Ureter (tissue), 1 donor: Measurements from ENCODE around the gene BEST2. TPM values are rescaled to one million over a fixed set of nuclear protein-coding genes. Genes with fewer than 3 reads are reported as not detected.
"Not testable (repeated sequence)": the region's sequence is repeated elsewhere in the genome, so short reads cannot be mapped to it uniquely, and the experiment has no call there.

ENCODE experiments used
- DNase-seq: peaks from one replicate; pipeline ENCODE4 v3.0.0-alpha.2; 2020; ENCODE audit warnings: low spot score
- total RNA-seq: library from RNA; stranded (reverse); gene quantifications from one replicate; pipeline ENCODE4 v1.2.4, GENCODE V29; 2023
- donor health status: DM: yes; HTN: yes; CAD: no.

Gene BEST2
- total RNA-seq, 1 donor from 2014 or later, result not detected

DNA sequence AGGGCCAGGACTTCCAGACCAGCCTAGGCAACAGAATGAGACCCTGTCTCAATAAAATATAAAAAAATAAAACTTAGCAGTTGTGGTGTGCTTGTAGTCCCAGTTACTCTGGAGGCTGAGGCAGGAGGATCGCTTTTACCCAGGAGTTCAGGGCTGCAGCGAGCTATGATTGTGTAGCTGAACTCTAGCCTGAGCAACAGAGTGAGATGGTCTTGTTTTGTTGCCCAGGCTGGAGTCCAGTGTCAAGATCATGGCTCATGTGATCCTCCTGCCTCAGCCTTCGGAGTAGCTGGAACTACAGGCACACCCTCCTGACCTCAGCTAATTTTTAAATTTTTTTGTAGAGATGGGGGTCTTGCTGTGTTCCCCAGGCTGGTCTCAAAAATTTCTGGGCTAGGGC is 35.4 kb downstream of the BEST2 start:
- DNase-seq, result no peak

DNA sequence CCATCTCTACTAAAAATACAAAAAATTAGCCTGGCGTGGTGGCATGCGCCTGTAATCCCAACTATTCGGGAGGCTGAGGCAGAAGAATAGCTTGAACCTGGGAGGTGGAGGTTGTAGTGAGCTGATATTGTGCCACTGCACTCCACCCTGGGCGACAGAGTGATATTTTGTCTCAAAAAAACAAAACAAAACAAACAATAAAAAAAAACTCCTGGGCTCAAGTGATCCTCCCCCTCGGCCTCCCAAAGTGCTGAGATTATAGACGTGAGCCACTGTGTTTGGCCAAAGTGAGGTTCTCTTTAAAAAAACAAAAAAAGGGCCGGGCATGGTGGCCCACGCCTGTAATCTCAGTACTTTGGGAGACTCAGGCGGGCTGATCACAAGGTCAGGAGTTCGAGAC is 35.9 kb downstream of the BEST2 start:
- DNase-seq, result no peak

DNA sequence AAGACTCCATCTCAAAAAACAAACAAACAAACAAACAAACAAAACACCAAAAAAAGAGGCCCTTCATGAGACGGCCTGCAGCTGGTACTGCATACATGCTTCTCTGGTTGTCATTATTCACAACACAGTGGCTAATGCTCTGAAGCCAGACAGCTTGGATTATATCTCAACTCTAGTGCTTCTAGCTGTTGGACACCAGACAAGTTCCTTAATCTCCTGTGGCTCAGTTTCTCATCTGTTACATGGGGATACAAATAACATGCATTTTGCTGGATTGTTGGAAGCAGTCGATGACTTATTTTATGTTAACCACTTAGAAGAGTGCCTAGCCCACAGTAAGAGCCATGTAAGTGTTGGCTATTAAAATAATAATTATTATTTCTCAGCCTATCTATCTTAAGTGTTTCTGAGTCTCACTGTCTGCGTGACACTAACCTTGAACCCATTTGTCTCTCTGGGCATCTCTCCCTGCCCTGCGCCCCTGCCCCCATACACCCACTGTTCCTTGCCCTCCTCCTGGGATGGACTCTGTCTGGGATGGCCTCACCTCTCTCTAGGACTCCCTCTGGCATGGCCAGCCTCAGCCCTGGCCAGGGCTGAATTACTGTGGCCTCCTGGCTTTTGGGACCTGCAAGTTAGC is 36.6 kb downstream of the BEST2 start:
- DNase-seq, result no peak

DNA sequence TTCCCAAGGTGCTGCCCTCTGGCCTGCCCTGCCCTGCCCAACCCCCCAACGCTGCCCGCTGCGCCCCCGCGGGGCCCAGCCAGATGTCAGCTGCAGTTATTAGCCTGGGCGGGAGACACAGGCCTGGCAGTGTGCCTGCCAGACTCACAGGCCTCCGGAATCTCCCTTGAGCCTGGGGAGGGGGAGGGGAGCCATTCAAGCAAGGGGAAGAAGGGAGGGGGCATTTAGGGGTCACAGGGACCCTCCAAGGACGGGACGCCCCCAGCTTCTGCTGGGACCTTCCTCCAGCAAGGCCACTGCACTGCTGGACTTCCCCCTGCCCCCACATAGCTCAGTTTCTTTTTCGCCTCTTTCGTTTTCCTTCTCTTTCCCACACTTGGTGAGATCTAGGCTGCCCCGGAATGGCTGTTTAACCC is 37.1 kb downstream of the BEST2 start:
- peak; percentile 80 for DNase-seq

DNA sequence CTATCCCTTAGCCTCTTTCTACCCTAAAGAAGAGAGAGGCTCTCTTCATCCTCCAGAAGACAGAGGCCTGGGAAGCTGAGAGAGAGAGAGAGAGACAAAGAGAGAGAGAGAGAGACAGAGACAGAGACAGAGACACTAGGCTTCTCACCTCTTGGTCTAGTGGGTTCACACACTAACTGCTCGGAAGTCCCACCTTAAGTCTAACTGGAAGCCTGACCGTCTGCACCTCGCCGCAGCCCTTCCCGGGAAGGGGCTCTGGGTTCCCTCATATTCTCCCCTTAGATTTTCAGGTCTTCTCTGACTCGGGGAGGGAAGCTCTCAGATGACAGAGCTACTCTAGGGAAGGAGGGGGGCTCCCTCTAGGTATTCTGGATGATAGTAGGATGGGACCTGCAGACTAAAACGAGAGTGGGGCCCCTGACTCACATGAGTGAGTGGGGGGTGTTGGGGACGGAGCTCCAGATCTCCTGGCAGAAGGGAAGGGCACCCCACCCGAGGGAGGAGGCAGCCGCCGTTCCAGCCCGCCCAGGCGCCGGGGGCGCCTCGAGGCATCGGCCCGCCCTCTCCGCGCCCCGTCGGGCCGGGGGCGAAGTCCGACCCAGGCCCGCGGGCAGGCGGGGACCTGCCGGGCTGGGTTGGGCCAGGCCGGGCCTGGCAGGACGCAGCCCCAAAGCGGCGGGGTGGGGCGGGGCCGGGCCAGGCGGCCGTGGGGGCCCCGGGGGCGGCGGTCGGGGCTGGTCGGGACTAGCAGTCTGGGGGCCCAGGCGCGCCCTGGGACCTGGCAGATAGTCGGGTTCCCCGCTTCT is 37.7 kb downstream of the BEST2 start:
- DNase-seq, result no peak

DNA sequence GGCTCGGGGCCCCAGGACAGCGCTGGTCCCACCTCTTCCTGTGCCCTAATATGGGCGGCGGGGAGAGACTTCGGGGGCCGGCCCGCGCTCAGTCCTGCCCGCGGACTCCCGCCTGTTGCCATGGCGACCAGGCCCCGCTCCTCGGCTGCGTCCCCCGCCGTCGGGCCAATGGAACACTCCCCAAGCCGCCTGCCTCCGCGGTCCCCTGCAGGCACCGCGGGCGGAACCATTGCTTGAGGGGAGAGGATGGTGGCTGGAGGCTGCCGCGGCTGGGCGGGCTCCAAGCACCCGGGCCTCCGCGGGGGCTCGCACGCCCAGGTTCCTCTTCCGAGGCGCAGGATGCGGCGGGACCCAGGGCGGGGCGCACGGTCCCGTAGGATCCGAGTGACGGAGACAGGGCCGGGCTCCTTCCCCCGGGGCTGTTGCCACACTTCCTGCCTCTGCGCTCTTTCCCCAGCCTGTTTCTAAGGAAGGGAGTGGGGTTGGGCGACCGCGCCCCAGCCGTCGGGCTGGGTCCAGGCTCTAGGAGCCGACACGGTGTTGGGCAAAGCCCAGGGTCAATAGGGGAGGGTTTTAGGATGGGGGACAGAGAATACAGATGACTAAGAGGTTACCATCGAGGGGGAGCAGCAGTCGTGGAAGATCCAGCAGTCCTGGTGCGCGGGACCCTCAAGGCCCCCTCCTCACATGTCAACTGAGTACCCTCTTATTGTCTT is 38.5 kb downstream of the BEST2 start:
- DNase-seq, result peak; percentile 97

DNA sequence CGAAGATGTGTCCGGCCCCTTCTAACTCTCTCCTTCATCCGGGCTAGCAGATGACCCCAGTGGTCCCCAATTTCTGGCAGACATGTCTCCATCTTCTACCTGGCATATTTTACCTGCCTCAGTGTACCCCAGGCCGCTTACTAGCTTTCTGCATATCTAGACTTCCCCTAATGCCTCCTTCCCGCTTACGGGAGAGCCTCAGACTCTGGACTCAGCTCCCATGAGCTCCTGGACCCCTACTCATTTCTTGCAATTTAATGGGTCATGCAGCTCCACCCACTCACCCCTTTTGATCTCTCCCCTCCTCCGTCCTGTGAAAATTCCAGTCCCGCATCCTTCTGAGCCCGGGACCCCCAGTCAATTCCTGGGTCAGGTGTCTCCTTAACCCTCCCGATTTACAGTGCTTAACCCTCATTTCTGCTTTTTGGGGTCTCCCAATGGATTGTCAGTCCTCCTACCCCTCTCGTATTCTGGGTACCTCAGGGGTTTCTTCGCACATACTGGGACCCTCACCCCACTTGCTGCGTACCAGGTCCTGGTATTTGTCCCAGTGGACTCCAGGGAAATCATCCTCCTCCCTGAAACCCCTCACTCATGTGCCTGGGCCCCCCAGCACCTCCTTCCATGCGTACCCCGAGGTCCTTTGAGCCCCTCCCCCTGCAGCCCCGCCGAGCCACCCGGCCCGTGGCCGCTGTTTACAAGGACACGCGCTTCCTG is 39.2 kb downstream of the BEST2 start:
- DNase-seq, result peak; percentile 55

DNA sequence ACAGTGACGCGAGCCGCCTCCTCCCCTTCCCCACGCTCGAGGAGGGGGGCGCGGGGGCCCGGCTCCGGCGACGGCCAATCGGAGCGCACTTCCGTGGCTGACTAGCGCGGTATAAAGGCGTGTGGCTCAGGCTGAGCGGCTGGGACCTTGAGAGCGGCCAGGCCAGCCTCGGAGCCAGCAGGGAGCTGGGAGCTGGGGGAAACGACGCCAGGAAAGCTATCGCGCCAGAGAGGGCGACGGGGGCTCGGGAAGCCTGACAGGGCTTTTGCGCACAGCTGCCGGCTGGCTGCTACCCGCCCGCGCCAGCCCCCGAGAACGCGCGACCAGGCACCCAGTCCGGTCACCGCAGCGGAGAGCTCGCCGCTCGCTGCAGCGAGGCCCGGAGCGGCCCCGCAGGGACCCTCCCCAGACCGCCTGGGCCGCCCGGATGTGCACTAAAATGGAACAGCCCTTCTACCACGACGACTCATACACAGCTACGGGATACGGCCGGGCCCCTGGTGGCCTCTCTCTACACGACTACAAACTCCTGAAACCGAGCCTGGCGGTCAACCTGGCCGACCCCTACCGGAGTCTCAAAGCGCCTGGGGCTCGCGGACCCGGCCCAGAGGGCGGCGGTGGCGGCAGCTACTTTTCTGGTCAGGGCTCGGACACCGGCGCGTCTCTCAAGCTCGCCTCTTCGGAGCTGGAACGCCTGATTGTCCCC is 39.9 kb downstream of the BEST2 start, which contains the start of gene JUNB:
Gene JUNB, plus strand, starts transcription at position 142 of the 706 bp plus-strand sequence. Its CDS starts 286 bp downstream, at position 428.
- peak; percentile 99 for DNase-seq

DNA sequence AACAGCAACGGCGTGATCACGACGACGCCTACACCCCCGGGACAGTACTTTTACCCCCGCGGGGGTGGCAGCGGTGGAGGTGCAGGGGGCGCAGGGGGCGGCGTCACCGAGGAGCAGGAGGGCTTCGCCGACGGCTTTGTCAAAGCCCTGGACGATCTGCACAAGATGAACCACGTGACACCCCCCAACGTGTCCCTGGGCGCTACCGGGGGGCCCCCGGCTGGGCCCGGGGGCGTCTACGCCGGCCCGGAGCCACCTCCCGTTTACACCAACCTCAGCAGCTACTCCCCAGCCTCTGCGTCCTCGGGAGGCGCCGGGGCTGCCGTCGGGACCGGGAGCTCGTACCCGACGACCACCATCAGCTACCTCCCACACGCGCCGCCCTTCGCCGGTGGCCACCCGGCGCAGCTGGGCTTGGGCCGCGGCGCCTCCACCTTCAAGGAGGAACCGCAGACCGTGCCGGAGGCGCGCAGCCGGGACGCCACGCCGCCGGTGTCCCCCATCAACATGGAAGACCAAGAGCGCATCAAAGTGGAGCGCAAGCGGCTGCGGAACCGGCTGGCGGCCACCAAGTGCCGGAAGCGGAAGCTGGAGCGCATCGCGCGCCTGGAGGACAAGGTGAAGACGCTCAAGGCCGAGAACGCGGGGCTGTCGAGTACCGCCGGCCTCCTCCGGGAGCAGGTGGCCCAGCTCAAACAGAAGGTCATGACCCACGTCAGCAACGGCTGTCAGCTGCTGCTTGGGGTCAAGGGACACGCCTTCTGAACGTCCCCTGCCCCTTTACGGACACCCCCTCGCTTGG is 40.7 kb downstream of the BEST2 start:
- peak; percentile 78 for DNase-seq

DNA sequence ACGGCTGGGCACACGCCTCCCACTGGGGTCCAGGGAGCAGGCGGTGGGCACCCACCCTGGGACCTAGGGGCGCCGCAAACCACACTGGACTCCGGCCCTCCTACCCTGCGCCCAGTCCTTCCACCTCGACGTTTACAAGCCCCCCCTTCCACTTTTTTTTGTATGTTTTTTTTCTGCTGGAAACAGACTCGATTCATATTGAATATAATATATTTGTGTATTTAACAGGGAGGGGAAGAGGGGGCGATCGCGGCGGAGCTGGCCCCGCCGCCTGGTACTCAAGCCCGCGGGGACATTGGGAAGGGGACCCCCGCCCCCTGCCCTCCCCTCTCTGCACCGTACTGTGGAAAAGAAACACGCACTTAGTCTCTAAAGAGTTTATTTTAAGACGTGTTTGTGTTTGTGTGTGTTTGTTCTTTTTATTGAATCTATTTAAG is 41.3 kb downstream of the BEST2 start:
- DNase-seq, result peak; percentile 53

DNA sequence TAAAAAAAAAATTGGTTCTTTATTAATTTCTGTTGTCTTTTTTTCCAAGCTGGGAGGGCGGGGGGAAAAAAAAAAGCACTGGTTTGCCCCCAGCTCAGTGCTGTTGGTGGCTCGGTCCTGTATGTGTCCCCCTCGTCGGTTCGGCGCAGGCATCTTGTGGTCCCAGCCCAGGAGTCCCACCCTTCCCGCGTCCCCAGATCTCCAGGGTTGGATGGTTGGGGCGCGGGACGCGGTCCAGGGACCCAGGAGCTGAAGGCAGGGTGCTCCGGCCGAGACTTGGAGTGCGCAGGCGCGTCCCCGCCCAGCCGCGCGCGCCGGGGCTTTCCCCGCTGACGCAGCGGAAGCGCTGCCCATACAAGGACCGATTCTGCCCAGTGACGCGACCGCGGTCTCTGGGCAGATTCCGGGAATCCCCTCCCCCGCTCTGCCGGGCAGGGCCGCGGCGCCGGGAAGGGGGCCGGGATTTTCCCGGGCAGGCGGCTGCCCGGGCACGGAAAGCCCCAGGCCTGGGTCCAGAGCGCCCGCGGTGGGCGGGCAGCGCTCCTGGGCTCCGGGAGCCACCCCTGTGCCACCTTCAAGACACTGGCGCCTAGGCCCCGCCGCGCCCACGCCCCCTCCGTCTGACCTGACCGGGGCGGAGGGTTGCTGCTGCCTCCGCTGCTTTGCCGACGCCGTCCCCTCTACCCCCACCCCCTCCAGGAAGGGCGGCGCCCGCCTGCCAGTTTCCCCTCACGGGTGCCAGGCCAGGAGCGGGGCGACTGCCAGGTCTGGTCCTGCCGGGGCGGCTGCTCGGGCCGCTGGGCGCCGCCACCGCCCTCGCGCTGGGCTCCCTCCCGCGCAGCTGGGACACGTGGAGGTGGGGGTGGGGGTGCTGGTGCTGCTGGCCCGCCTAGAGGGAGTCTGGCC is 42.0 kb downstream of the BEST2 start:
- DNase-seq, result peak; percentile 94

DNA sequence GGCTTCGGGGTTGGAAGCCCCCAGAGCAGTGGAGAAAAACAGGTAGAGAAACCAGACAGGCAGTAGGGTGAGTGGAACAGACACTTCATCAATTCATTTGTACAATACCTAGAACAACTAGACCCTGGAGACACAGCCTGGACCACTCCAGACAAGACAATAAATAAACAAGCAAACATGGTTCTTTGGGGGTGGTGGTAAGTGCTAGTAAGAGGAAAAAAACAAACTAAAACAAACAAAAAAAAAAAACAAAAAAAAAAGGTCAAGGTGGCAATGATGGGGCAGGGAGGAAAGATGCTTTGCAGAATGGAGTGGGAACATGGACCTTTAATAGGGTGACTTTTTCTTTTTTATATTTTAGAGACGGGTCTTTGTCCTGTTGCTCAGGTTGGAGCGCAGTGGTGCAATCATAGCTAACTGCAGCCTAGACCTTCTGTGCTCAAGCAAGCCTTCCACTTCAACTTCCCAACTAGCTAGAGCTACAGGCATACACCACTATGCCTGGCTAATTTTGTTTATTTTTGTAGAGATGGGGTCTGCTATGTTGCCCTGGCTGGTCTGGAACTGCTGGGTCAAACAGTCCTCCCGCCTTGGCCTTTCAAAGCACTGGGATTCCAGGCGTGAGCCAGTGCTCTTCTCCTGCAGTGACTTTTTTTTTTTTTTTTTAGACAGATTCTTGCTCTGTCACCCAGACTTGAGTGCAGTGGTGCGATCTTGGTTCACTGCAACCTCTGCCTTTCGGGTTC is 42.8 kb downstream of the BEST2 start:
- peak; percentile 45 for DNase-seq

DNA sequence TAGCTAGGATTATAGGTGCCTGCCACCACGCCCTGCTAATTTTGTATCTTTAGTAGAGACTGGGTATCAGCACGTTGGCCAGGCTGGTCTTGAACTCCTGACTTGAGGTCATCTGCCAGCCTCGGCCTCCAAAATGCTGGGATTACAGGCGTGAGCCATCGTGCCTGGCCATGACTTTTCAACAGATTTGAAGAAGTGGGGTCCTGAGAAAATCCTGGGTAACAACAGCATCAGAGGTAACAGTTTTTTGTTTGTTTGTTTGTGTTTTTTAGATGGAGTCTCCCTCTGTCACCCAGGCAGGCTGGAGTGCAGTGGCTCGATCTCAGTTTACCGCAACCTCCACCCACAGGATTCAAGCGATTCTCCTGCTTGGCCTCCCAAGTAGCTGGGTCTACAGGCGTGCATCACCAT is 43.4 kb downstream of the BEST2 start:
- DNase-seq, result no peak

DNA sequence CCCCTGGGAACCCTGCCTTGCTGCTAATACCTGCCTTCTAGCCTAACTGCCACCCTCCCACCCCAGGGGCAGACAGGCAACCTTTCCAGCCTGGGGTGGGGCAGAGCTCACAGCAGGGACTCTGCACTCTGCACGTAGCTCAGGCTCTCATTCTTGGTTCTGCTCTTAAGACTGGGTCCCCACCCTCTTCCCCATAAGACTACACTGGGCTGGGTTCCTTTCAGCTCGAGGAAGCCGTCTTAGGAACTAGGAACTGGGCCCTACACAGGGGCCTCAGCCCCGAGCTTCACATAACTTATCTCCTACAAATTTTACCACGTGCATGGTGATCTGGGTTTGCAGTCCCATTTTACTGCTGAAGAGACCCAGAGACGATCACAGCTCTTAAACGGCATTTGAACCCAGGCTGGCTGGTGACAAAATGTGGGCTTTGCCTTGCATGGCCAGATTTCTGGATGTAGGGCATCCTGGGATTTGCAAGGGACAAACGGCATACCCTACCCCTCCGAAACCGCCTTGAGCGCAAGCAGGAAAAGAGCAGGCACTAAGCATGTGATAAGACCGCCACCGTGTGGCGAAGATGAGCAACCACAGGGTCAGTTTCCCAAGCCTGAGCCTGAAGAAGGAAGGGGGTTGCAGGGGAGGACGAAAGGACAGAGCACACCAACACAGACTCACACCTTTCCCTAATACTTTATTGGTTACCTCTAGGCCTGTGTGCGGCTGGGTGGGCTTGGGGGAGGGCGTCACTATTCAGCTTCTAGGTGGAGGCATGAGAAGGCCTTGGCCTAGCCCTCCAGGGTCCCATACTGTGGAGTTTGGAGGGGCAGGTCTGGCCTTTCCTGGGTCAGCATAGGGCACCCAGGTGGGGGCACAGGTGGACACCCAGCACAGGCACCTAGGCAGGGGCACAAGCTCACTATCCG is 44.8 kb downstream of the BEST2 start:
- peak; percentile 83 for DNase-seq

DNA sequence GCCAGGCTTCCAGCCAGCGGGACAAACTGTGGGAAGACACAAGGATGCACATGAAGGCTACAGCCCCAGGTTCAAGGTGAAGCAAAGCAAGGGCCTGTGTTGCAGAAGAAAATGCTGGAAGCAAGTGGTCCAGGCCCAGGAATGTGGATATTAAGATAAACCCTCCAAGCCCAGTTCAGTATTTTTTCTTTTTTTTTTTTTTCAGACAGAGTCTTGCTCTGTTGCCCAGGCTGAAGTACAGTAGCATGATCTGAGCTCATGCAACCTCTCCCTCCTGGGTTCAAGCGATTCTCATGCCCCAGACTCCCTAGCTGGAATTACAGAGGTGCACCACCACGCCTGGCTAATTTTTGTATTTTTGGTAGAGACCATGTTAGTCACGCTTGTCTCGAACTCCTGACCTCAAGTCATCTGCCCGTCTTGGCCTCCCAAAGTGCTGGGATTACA is 45.6 kb downstream of the BEST2 start:
- no peak for DNase-seq

DNA sequence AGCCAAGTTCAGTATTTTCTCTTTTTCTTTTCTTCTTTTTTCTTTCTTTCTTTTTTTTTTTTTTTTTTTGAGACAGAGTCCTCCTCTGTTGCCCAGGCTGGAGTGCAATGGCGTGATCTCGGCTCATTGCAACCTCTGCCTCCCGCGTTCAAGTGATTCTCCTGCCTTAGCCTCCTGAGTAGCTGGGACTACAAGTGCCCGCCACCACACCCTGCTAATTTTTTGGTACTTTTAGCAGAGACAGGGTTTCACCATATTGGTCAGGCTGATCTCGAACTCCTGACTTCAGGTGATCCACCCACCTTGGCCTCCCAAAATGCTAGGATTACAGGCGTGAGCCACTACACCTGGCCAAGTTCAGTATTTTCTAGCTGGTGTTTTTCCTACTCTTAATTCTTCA is 46.0 kb downstream of the BEST2 start:
- DNase-seq, result not testable (repeated sequence)

DNA sequence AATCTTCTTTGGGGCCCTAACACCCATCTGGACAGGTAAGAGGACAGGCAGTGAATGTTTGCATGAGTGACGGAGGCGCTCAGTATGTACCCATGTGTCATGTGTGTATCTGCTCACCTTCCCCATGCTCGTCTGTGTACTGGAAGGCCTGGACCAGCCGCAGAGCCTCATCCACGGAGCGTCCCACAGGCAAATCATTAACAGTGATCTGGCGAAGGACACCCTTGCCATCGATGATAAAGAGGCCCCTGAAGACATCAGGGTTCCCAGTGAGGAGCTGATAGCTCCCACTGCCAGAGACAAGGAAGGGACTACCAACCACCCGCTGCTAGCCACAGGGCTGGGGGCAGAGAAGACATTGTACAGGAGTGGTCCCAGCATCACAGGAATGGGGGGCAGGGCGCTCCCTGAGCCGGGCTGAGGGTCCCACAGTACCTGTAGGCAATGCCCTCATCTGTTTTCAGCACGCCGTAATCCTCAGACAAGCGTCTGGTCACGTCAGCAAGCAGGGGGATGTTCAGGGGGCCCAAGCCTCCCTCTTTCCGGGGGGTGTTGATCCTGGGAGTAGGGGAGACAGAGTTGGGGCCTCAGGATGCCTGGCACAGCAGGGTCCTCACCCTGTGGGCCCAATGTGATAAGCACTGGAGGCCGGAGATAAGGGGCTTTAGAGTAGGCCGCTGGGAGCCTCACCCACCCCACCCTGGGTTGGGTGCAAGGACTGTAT is 48.3 kb downstream of the BEST2 start:
- no peak for DNase-seq
